CD8-positive, alpha-beta memory T cell (primary cell): ENCODE data around the gene PCNX2. TPM values are rescaled to one million over a fixed set of nuclear protein-coding genes. Genes with fewer than 3 reads are reported as not detected.

Experiments
- CTCF ChIA-PET: fragments of 350-600 bp; sonication (Branson Sonifier 250); formaldehyde crosslinking; loops from one replicate; lab custom pipeline; 2021; ENCODE audit warnings: antibody characterized with exemption; lab: Charles Lee
- POLR2A ChIA-PET: fragments of 350-600 bp; sonication (Branson Sonifier 250); formaldehyde crosslinking; loops from one replicate; lab custom pipeline; 2021; ENCODE audit warnings: antibody characterized with exemption; lab: Charles Lee
- DNase-seq, 5 donors: peaks; one replicate each; pipeline versions ENCODE4 v3.0.0 to v3.0.0-alpha.2; 2020 to 2022; ENCODE audit warnings: mixed read lengths in 1 of 5
- H3K27ac ChIP-seq: one replicate; pipeline ENCODE4 v1.7.0; 2013; ENCODE audit warnings: low read depth, mild to moderate bottlenecking, low read length, moderate library complexity
- H3K27me3 ChIP-seq: 2 replicates; pipeline ENCODE4 v1.7.0; 2013; ENCODE audit warnings: low read length, mild to moderate bottlenecking; ENCODE audit not compliant: insufficient read depth, poor library complexity, severe bottlenecking
- H3K36me3 ChIP-seq: 2 replicates; pipeline ENCODE4 v1.7.0; 2013; ENCODE audit warnings: mild to moderate bottlenecking, low read length, moderate library complexity; ENCODE audit not compliant: insufficient read depth
- H3K4me1 ChIP-seq: 2 replicates; pipeline ENCODE4 v1.7.0; 2013; ENCODE audit warnings: mild to moderate bottlenecking, low read length, moderate library complexity; ENCODE audit not compliant: insufficient read depth
- H3K4me3 ChIP-seq: 2 replicates; pipeline ENCODE4 v1.7.0; 2013; ENCODE audit warnings: mild to moderate bottlenecking, low read length
- H3K9me3 ChIP-seq: 2 replicates; pipeline ENCODE4 v1.7.0; 2013; ENCODE audit warnings: mild to moderate bottlenecking, low read length
- H3K27ac Mint-ChIP-seq, 8 donors: one replicate each; pipeline ENCODE4 v1.8.0; 2020 to 2021; ENCODE audit warnings: mixed read lengths in 8 of 8, mild to moderate bottlenecking in 6 of 8, inconsistent platforms in 3 of 8, moderate library complexity in 3 of 8
- H3K27me3 Mint-ChIP-seq, 2 donors: one replicate each; pipeline ENCODE4 v1.8.0; 2020 to 2021; ENCODE audit warnings: mixed read lengths in 2 of 2, mild to moderate bottlenecking in 1 of 2, moderate library complexity in 1 of 2
- H3K36me3 Mint-ChIP-seq, 3 donors: one replicate each; pipeline ENCODE4 v1.8.0; 2020 to 2021; ENCODE audit warnings: mixed read lengths in 3 of 3, inconsistent platforms in 1 of 3, mild to moderate bottlenecking in 1 of 3
- H3K4me1 Mint-ChIP-seq, 3 donors: one replicate each; pipeline ENCODE4 v1.8.0; 2020 to 2021; ENCODE audit warnings: mixed read lengths in 3 of 3, inconsistent platforms in 1 of 3, mild to moderate bottlenecking in 1 of 3
- H3K4me3 Mint-ChIP-seq, 7 donors: one replicate each; pipeline ENCODE4 v1.8.0; 2020 to 2021; ENCODE audit warnings: mixed read lengths in 7 of 7, mild to moderate bottlenecking in 6 of 7, moderate library complexity in 4 of 7, inconsistent platforms in 2 of 7
- H3K9me3 Mint-ChIP-seq, 5 donors: one replicate each; pipeline ENCODE4 v1.8.0; 2020 to 2022; ENCODE audit warnings: mixed read lengths in 5 of 5, mild to moderate bottlenecking in 3 of 5, moderate library complexity in 2 of 5, inconsistent platforms in 1 of 5
- polyA plus RNA-seq: library from polyadenylated mRNA; unstranded; fragments of 300-500 nt; fragmentation: Illumina TruSeq; gene quantifications from one replicate; pipeline ENCODE4 v1.2.3, GENCODE V29; 2021
- total RNA-seq, 2 experiments: library from RNA; stranded (reverse); gene quantifications; one replicate each; pipeline ENCODE4 v1.2.3, GENCODE V29; 2021

Gene PCNX2
- total and polyA plus RNA-seq, 3 experiments from 2014 or later, result 11.7 to 27.3 (median 26.7) TPM

DNA sequence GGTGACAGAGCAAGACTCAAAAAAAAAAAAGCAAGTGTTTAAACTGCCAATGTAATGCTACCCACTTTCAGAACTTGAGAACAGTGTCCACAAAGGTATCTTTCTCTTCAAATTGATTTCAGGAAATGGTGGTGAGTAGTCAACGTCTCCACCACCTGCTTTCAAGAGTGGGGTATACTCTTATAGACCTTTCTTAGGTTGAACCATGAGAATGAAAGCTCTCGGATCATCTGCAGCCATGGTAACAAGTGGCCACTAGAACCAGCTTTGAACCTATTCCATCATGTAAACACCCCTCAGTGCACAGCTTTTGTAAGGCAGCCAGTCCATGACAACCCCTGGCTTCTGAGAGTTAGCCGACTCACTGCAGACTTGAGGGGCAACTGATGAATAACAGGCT, 237.7 kb downstream of the PCNX2 start:
- Histone ChIP-seq H3K27me3 (no peaks in the 10 kb centered on the region), H3K4me1 (no peaks in the 10 kb centered on the region), H3K27ac (no peak overlapping the region), H3K36me3 (no peaks in the 10 kb centered on the region), H3K9me3 (no peaks in the 10 kb centered on the region), H3K4me3 (no peak overlapping the region)
- Mint-ChIP-seq H3K27ac (no peak overlapping the region), H3K4me1 (peaks cover 0 to 1% (median 0%) of the 10 kb centered on the region in 3 donors), H3K4me3 (no peak overlapping the region), H3K9me3 (no peaks in the 10 kb centered on the region), H3K27me3 (no peaks in the 10 kb centered on the region), H3K36me3 (peaks cover 18 to 52% (median 37%) of the 10 kb centered on the region in 3 donors)
- CTCF ChIA-PET, result no interaction called here
- no peak for DNase-seq
- POLR2A ChIA-PET, result no interaction called here

- POLR2A ChIA-PET, result no interaction called here
- H3K27ac Mint-ChIP-seq, result no peak overlapping the region
- H3K27me3 ChIP-seq, result no peaks in the 10 kb centered on the region
- CTCF ChIA-PET, result interaction anchor here (1.2 kb wide), 1 partner anchor 50 kb away, joined by 4 read pairs; no protein-coding TSS in a partner anchor
- no peaks in the 10 kb centered on the region for H3K36me3 ChIP-seq
- H3K9me3 Mint-ChIP-seq, result peaks cover 0 to 3% (median 0%) of the 10 kb centered on the region in 5 donors
- H3K36me3 Mint-ChIP-seq, result peaks cover 32 to 66% (median 51%) of the 10 kb centered on the region in 3 donors
- H3K4me1 ChIP-seq, result no peaks in the 10 kb centered on the region
- H3K27me3 Mint-ChIP-seq, result peaks cover 0 to 1% of the 10 kb centered on the region in 2 donors
- no peak overlapping the region for H3K4me3 Mint-ChIP-seq
- H3K9me3 ChIP-seq, result no peaks in the 10 kb centered on the region
- H3K4me1 Mint-ChIP-seq, result peaks cover 0 to 1% (median 0%) of the 10 kb centered on the region in 3 donors
- no peak overlapping the region for H3K27ac ChIP-seq
- no peak overlapping the region for H3K4me3 ChIP-seq
- DNase-seq, result no peak
Observed at GRCh38 chr1:233055879-233056641, 239.5 kb downstream of the PCNX2 start.

GRCh38 chr1:233045588-233045987, 249.9 kb downstream of the PCNX2 start:
- no peak overlapping the region for H3K4me3 Mint-ChIP-seq
- ChIA-PET POLR2A (no interaction called here), CTCF (no interaction called here)

DNA sequence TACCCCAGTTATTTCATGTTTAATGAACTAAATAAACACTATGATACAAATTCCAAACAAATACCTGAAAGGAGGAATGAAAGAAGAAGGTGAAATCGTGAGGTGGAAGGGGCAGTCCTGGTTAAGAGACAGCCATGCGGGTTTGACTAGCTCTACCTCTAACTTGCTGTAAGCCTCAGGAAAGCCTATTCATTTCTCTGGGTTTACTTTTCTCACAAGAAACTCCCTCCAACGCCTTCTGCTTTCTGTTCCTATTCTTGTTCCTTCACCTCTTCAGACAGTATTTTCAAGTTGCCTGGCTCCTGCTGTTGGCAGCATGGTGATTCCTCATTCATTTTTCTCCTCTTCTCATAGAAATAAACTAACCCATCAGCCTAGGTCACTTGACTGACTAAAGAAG, 252.7 kb downstream of the PCNX2 start:
- Histone ChIP-seq H3K36me3 (peaks cover 6% of the 10 kb centered on the region), H3K9me3 (no peaks in the 10 kb centered on the region), H3K27ac (no peak overlapping the region), H3K27me3 (no peaks in the 10 kb centered on the region), H3K4me1 (no peaks in the 10 kb centered on the region), H3K4me3 (no peak overlapping the region)
- CTCF ChIA-PET, result no interaction called here
- Mint-ChIP-seq H3K4me1 (peaks cover 0 to 2% (median 0%) of the 10 kb centered on the region in 3 donors), H3K36me3 (peaks cover 29 to 63% (median 35%) of the 10 kb centered on the region in 3 donors), H3K27me3 (no peaks in the 10 kb centered on the region), H3K4me3 (no peak overlapping the region), H3K27ac (no peak overlapping the region), H3K9me3 (no peaks in the 10 kb centered on the region)
- DNase-seq, result no peak
- POLR2A ChIA-PET, result no interaction called here

More at GRCh38 chr1:233045588-233045987, 249.9 kb downstream of the PCNX2 start:
- Mint-ChIP-seq H3K36me3 (peaks cover 43 to 70% (median 53%) of the 10 kb centered on the region in 3 donors), H3K27me3 (no peaks in the 10 kb centered on the region), H3K9me3 (peaks cover 3 to 13% (median 7%) of the 10 kb centered on the region in 5 donors), H3K27ac (no peak overlapping the region), H3K4me1 (peaks cover 0 to 10% (median under 1%) of the 10 kb centered on the region in 3 donors)
- no peaks in the 10 kb centered on the region for H3K4me1 ChIP-seq
- peaks cover 6% of the 10 kb centered on the region for H3K36me3 ChIP-seq
- no peak overlapping the region for H3K27ac ChIP-seq
- H3K27me3 ChIP-seq, result no peaks in the 10 kb centered on the region
- no peak overlapping the region for H3K4me3 ChIP-seq
- H3K9me3 ChIP-seq, result no peaks in the 10 kb centered on the region
- DNase-seq, result no peak

DNA sequence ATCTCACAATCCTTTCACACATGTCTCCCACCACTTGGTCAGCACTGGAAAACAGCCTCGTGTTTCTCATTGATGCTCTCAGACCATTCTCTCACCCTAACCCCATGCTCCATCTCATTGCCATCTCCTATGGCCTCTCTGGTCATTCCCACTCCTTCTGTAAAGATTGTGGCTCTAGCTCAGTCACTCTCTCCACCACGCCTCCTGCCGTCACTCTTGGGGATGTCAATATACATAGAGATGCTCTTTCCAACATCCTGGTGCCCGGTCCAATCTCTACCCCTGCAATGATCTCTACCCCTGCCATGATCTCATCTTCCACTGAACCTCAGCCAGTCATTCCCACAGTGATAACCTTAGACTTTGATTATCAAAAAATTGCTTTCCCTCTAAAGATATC, 255.0 kb downstream of the PCNX2 start:
- peaks cover 5% of the 10 kb centered on the region for H3K36me3 ChIP-seq
- ChIA-PET POLR2A (no interaction called here), CTCF (no interaction called here)
- Mint-ChIP-seq H3K27ac (no peak overlapping the region), H3K4me1 (peaks cover 0 to 2% (median 0%) of the 10 kb centered on the region in 3 donors), H3K36me3 (peaks cover 17 to 51% (median 30%) of the 10 kb centered on the region in 3 donors), H3K9me3 (no peaks in the 10 kb centered on the region), H3K4me3 (no peak overlapping the region), H3K27me3 (no peaks in the 10 kb centered on the region)
- no peak for DNase-seq
- H3K4me3 ChIP-seq, result no peak overlapping the region
- H3K4me1 ChIP-seq, result no peaks in the 10 kb centered on the region
- no peak overlapping the region for H3K27ac ChIP-seq
- no peaks in the 10 kb centered on the region for H3K27me3 ChIP-seq
- no peaks in the 10 kb centered on the region for H3K9me3 ChIP-seq

DNA sequence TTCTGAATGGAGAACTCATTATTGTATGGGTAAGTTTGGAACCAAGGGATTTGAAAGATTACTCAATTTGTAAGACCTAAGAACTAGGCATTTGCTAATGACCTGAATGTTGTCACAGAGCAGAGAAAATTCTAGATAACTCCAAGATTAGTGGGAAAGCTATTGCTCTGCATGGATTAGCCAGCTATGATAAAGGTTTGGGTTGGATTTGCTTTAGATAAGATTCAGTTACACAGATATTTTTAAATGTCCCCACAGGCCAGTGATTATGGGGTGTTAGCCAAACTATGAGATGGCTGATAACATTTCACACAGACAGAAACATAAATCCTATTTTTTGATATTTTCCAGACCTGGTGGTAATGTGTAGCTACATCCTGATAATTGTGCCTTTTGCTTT, 256.9 kb downstream of the PCNX2 start:
- Mint-ChIP-seq H3K36me3 (peaks cover 27 to 53% (median 32%) of the 10 kb centered on the region in 3 donors), H3K27me3 (no peaks in the 10 kb centered on the region), H3K9me3 (no peaks in the 10 kb centered on the region), H3K4me3 (no peak overlapping the region), H3K4me1 (peaks cover 0 to 2% (median 0%) of the 10 kb centered on the region in 3 donors), H3K27ac (no peak overlapping the region)
- Histone ChIP-seq H3K36me3 (no peaks in the 10 kb centered on the region), H3K27ac (no peak overlapping the region), H3K4me1 (no peaks in the 10 kb centered on the region), H3K4me3 (no peak overlapping the region), H3K9me3 (no peaks in the 10 kb centered on the region), H3K27me3 (no peaks in the 10 kb centered on the region)
- DNase-seq, result no peak
- ChIA-PET POLR2A (no interaction called here), CTCF (no interaction called here)

GRCh38 chr1:233037843-233038242, 257.7 kb downstream of the PCNX2 start:
- ChIA-PET POLR2A (no interaction called here), CTCF (no interaction called here)
- peaks cover 0 to 2% (median 0%) of the 10 kb centered on the region in 3 donors for H3K4me1 Mint-ChIP-seq
- Histone ChIP-seq H3K4me1 (no peaks in the 10 kb centered on the region), H3K27me3 (no peaks in the 10 kb centered on the region), H3K4me3 (no peak overlapping the region), H3K27ac (no peak overlapping the region), H3K9me3 (no peaks in the 10 kb centered on the region), H3K36me3 (no peaks in the 10 kb centered on the region)
- no peak overlapping the region for H3K27ac Mint-ChIP-seq
- no peaks in the 10 kb centered on the region for H3K9me3 Mint-ChIP-seq
- DNase-seq, result no peak
- H3K36me3 Mint-ChIP-seq, result peaks cover 27 to 54% (median 32%) of the 10 kb centered on the region in 3 donors
- H3K27me3 Mint-ChIP-seq, result no peaks in the 10 kb centered on the region
- no peak overlapping the region for H3K4me3 Mint-ChIP-seq

- ChIA-PET CTCF (no interaction called here), POLR2A (no interaction called here)
- H3K27me3 Mint-ChIP-seq, result no peaks in the 10 kb centered on the region
- H3K4me1 ChIP-seq, result no peaks in the 10 kb centered on the region
- no peaks in the 10 kb centered on the region for H3K9me3 ChIP-seq
- no peak overlapping the region for H3K27ac ChIP-seq
- H3K27ac Mint-ChIP-seq, result no peak overlapping the region
- H3K36me3 Mint-ChIP-seq, result peaks cover 17 to 39% (median 19%) of the 10 kb centered on the region in 3 donors
- H3K27me3 ChIP-seq, result no peaks in the 10 kb centered on the region
- no peak for DNase-seq
- H3K4me1 Mint-ChIP-seq, result no peaks in the 10 kb centered on the region
- no peak overlapping the region for H3K4me3 Mint-ChIP-seq
- H3K4me3 ChIP-seq, result no peak overlapping the region
- no peaks in the 10 kb centered on the region for H3K9me3 Mint-ChIP-seq
- no peaks in the 10 kb centered on the region for H3K36me3 ChIP-seq
Observed at GRCh38 chr1:233034836-233035235, 260.7 kb downstream of the PCNX2 start.
